HepG2 (cell line): ENCODE data around the gene ATRIP. TPM values are rescaled to one million over a fixed set of nuclear protein-coding genes. Genes with fewer than 3 reads are reported as not detected.
A peak's percentile ranks its signal among the peaks of the same experiment; 100 is the strongest.

ENCODE experiments used
- ATF2 ChIP-seq: sonication (generic); formaldehyde crosslinking; IDR thresholded peaks from 2 replicates; pipeline ENCODE4 v1.4.0; 2020; ENCODE audit warnings: missing genetic modification reagents
- IRF2 ChIP-seq: IDR thresholded peaks from 2 replicates; pipeline ENCODE4 v1.6.1; 2018; ENCODE audit warnings: missing genetic modification reagents, missing compliant biosample characterization
- KAT2B ChIP-seq: fragments of 150-350 bp; IDR thresholded peaks from 2 replicates; pipeline ENCODE4 v1.6.1; 2014; ENCODE audit warnings: low read depth, low read length, borderline replicate concordance
- NR2C2 ChIP-seq: sonication (generic); formaldehyde crosslinking; IDR thresholded peaks from 2 replicates; pipeline ENCODE4 v1.4.0; 2020; ENCODE audit warnings: missing genetic modification reagents, mild to moderate bottlenecking, moderate library complexity, borderline replicate concordance
- PCBP1 ChIP-seq: fragments of 200-400 bp; formaldehyde crosslinking; IDR thresholded peaks from 2 replicates; pipeline ENCODE4 v1.6.1; 2017; ENCODE audit warnings: mild to moderate bottlenecking, low read depth, low read length, borderline replicate concordance
- POGZ ChIP-seq: sonication (generic); formaldehyde crosslinking; IDR thresholded peaks from 2 replicates; pipeline ENCODE4 v1.4.0; 2020; ENCODE audit warnings: mild to moderate bottlenecking, missing genetic modification reagents
- POLR2AphosphoS2 ChIP-seq: IDR thresholded peaks from 2 replicates; pipeline ENCODE4 v1.6.1; 2011; ENCODE audit warnings: low read depth, low read length, improper control_type of control experiment
- RAD51 ChIP-seq: fragments of 450-650 bp; IDR thresholded peaks from 2 replicates; pipeline ENCODE4 v1.6.1; 2016; ENCODE audit warnings: borderline replicate concordance
- RBFOX2 ChIP-seq: fragments of 200-400 bp; formaldehyde crosslinking; IDR thresholded peaks from 2 replicates; pipeline ENCODE4 v1.6.1; 2017; ENCODE audit warnings: low read depth, mild to moderate bottlenecking, low read length
- SIN3A ChIP-seq: IDR thresholded peaks from 2 replicates; pipeline ENCODE4 v1.6.1; 2011; ENCODE audit warnings: low read depth, mild to moderate bottlenecking, control low read depth, low read length, borderline replicate concordance
- SRY ChIP-seq: sonication (generic); formaldehyde crosslinking; IDR thresholded peaks from 2 replicates; pipeline ENCODE4 v1.8.0; 2022; ENCODE audit warnings: mild to moderate bottlenecking, missing genetic modification reagents
- TFAP4 ChIP-seq: sonication (generic); IDR thresholded peaks from 2 replicates; pipeline ENCODE4 v1.6.1; 2016; ENCODE audit warnings: low read depth, borderline replicate concordance
- TOPORS ChIP-seq: sonication (generic); formaldehyde crosslinking; IDR thresholded peaks from 2 replicates; pipeline ENCODE4 v1.8.0; 2023; ENCODE audit warnings: mild to moderate bottlenecking, missing genetic modification reagents
- ZBTB10 ChIP-seq: sonication (generic); formaldehyde crosslinking; IDR thresholded peaks from 2 replicates; pipeline ENCODE4 v1.4.0; 2020; ENCODE audit warnings: missing genetic modification reagents, borderline replicate concordance
- ZFP1 ChIP-seq: IDR thresholded peaks from 2 replicates; pipeline ENCODE4 v1.6.1; 2016
- ZNF253 ChIP-seq: sonication (generic); formaldehyde crosslinking; IDR thresholded peaks from 2 replicates; pipeline ENCODE4 v1.8.0; 2022; ENCODE audit warnings: mild to moderate bottlenecking, missing genetic modification reagents, borderline replicate concordance
- ZNF468 ChIP-seq: sonication (generic); formaldehyde crosslinking; IDR thresholded peaks from 2 replicates; pipeline ENCODE4 v1.8.0; 2022; ENCODE audit warnings: mild to moderate bottlenecking, moderate library complexity, missing genetic modification reagents
- ZNF879 ChIP-seq: sonication (generic); formaldehyde crosslinking; IDR thresholded peaks from 2 replicates; pipeline ENCODE4 v1.8.1; 2023; ENCODE audit warnings: missing genetic modification reagents
- polyA plus RNA-seq, 8 experiments: library from polyadenylated mRNA; depleted of rRNA in 3 of 8; stranded (reverse) in 7 of 8; unstranded in 1 of 8; fragments of >200 nt; fragmentation: Illumina TruSeq in 4 of 8; extraction: Trizol in 4 of 8; gene quantifications; 2 replicates each; pipeline versions ENCODE4 v1.2.1 to v1.2.3, GENCODE V29; 2011 to 2016; ENCODE audit warnings: low read depth in 4 of 8, missing spikeins in 1 of 8, mixed read lengths in 1 of 8; ENCODE audit not compliant: insufficient read depth in 1 of 8
- total RNA-seq, 5 experiments: library from RNA; depleted of rRNA; stranded (reverse); fragments of >200 nt; fragmentation: Illumina TruSeq; extraction: Trizol; gene quantifications; 2 replicates each; pipeline ENCODE4 v1.2.3, GENCODE V29; 2016; ENCODE audit warnings: low read depth in 1 of 5
- TF ChIP-seq, protein P1 (sequence below): sonication (generic); formaldehyde crosslinking; IDR thresholded peaks from 2 replicates; pipeline ENCODE4 v1.8.0; 2022; ENCODE audit warnings: low read depth, missing genetic modification reagents

The ATRIP gene
- total and polyA plus RNA-seq, 2 of the 13 experiments (the other 11 are each of a cell fraction or from before 2014, with no cell fraction given) = 5.1 to 12.5 TPM

- TF ChIP-seq ATF2 (peak; percentile 89), POLR2AphosphoS2 (no peak), ZBTB10 (CRISPR knock-in tag) (no peak), POGZ (CRISPR knock-in tag) (peak; percentile 70; the same call in 1 of the 2 replicates), TFAP4 (peak; percentile 58; the same call in 1 of the 2 replicates), IRF2 (peak; percentile 74), SRY (CRISPR knock-in tag) (no peak), ZFP1 (CRISPR knock-in tag) (0 out of 2 replicates have a peak, but pooled peaks have one; percentile 71), ZNF879 (CRISPR knock-in tag) (no peak), TOPORS (CRISPR knock-in tag) (peak; percentile 60; the same call in 1 of the 2 replicates), KAT2B (no peak), ZNF253 (CRISPR knock-in tag) (no peak), NR2C2 (CRISPR knock-in tag) (no peak; the same call in 1 of the 2 replicates), PCBP1 (0 out of 2 replicates have a peak, but pooled peaks have one; percentile 53), RBFOX2 (peak; percentile 70), SIN3A (no peak; the same call in 1 of the 2 replicates), ZNF468 (CRISPR knock-in tag) (no peak), RAD51 (no peak)
- TF ChIP-seq, protein P1, sequence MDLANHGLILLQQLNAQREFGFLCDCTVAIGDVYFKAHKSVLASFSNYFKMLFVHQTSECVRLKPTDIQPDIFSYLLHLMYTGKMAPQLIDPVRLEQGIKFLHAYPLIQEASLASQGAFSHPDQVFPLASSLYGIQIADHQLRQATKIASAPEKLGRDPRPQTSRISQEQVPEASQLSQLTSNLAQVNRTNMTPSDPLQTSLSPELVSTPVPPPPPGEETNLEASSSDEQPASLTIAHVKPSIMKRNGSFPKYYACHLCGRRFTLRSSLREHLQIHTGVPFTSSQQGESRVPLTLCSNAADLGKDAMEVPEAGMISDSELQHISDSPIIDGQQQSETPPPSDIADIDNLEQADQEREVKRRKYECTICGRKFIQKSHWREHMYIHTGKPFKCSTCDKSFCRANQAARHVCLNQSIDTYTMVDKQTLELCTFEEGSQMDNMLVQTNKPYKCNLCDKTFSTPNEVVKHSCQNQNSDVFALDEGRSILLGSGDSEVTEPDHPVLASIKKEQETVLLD (CRISPR knock-in tag) = no peak
These were observed 26.5 kb downstream of the ATRIP start (continued) for GRCh38 chr3:48472923-48473616.
